GM12878 (cell line): Measurements from ENCODE around the gene TOMM20. TPM values are rescaled to one million over a fixed set of nuclear protein-coding genes. Genes with fewer than 3 reads are reported as not detected.

Experiments
- EED ChIP-seq: sonication (generic); IDR thresholded peaks from 2 replicates; pipeline ENCODE4 v1.6.1; 2016; ENCODE audit warnings: antibody characterized with exemption, low read depth
- JUNB ChIP-seq: IDR thresholded peaks from 2 replicates; pipeline ENCODE4 v1.6.1; 2016; ENCODE audit warnings: antibody characterized with exemption, mild to moderate bottlenecking
- NFXL1 ChIP-seq: fragments of 450-650 bp; IDR thresholded peaks from 2 replicates; pipeline ENCODE4 v1.6.1; 2017; ENCODE audit warnings: antibody characterized with exemption, mild to moderate bottlenecking, borderline replicate concordance
- NR2C1 ChIP-seq: fragments of 450-650 bp; IDR thresholded peaks from 2 replicates; pipeline ENCODE4 v1.6.1; 2017; ENCODE audit warnings: antibody characterized with exemption, mild to moderate bottlenecking, moderate library complexity
- SMC3 ChIP-seq: IDR thresholded peaks from 2 replicates; pipeline ENCODE4 v1.6.1; 2011; ENCODE audit warnings: low read length, improper control_type of control experiment, borderline replicate concordance
- SUPT20H ChIP-seq: IDR thresholded peaks from 2 replicates; pipeline ENCODE4 v1.6.1; 2011; ENCODE audit warnings: low read depth, mild to moderate bottlenecking, low read length, moderate library complexity, borderline replicate concordance; ENCODE audit not compliant: control insufficient read depth
- TCF7 ChIP-seq: IDR thresholded peaks from 2 replicates; pipeline ENCODE4 v1.6.1; 2014; ENCODE audit warnings: antibody characterized with exemption, borderline replicate concordance
- polyA plus RNA-seq, 11 experiments: library from polyadenylated mRNA; depleted of rRNA in 4 of 11; unstranded in 6 of 11; stranded (reverse) in 5 of 11; fragments of >200 nt; fragmentation: Nextera tagmentation in 4 of 11; fragmentation: Illumina TruSeq in 1 of 11; extraction: Ambion mirVana in 4 of 11; extraction: Trizol in 1 of 11; gene quantifications; 1 replicate in 1 of 11; 2 replicates in 10 of 11; pipeline versions ENCODE4 v1.2.1 to v1.2.3, GENCODE V29; 2011 to 2016; ENCODE audit warnings: inconsistent platforms in 2 of 11, missing spikeins in 2 of 11, low read depth in 1 of 11
- total RNA-seq, 4 experiments: library from RNA; depleted of rRNA in 3 of 4; stranded (reverse); fragments of >200 nt in 3 of 4; fragmentation: Illumina TruSeq in 1 of 4; extraction: Trizol in 1 of 4; gene quantifications; 2 replicates each; pipeline versions ENCODE4 v1.2.1 to v1.2.3, GENCODE V29; 2013 to 2021
- TF ChIP-seq, protein P1 (sequence below): fragments of 450-650 bp; IDR thresholded peaks from 2 replicates; pipeline ENCODE4 v1.6.1; 2017; ENCODE audit warnings: antibody characterized with exemption, mild to moderate bottlenecking, moderate library complexity
- TF ChIP-seq, protein P2 (sequence below): fragments of 450-650 bp; IDR thresholded peaks from 2 replicates; pipeline ENCODE4 v1.6.1; 2016; ENCODE audit warnings: mild to moderate bottlenecking
- TF ChIP-seq, protein P3 (sequence below): fragments of 450-650 bp; conservative IDR thresholded peaks from 2 replicates; pipeline ENCODE4 v1.6.1; 2017; ENCODE audit warnings: mild to moderate bottlenecking, moderate library complexity
- TF ChIP-seq, protein P4 (sequence below): fragments of 450-650 bp; IDR thresholded peaks from 2 replicates; pipeline ENCODE4 v1.6.1; 2018; ENCODE audit warnings: borderline replicate concordance, mild to moderate bottlenecking; ENCODE audit not compliant: partially characterized antibody
- TF ChIP-seq, protein P5 (sequence below): IDR thresholded peaks from 2 replicates; pipeline ENCODE4 v1.6.1; 2012; ENCODE audit warnings: low read depth, low read length, improper control_type of control experiment
- TF ChIP-seq, protein P6 (sequence below): fragments of 450-650 bp; IDR thresholded peaks from 2 replicates; pipeline ENCODE4 v1.6.1; 2017; ENCODE audit warnings: low read depth, mild to moderate bottlenecking, moderate library complexity

TOMM20 gene
- total and polyA plus RNA-seq, 10 of the 15 experiments (the other 5 are each of a cell fraction or from before 2014, with no cell fraction given): 39.8 to 138 (median 70.1) TPM

DNA sequence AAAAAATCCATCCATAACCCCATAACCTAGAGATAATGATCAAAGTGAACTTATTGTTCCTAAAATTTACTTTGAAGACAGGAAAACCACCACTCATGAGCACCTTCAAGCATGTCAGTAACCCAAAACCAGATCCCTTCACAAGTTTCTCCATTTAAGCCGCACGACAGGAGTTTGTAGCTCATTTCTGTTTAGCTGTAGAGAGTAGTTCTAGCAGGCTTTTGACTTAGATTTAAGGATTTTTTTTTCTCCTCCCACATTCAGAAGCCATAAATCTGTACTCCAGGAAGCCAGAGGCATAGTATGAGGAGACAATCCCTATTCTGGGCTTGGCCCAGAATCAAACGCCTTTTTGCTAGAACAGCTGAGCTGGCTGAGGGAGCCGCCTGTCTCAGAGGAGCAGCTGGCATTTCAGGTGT lies 25.6 kb downstream of the TOMM20 start (continued):
- TF ChIP-seq, protein P1, sequence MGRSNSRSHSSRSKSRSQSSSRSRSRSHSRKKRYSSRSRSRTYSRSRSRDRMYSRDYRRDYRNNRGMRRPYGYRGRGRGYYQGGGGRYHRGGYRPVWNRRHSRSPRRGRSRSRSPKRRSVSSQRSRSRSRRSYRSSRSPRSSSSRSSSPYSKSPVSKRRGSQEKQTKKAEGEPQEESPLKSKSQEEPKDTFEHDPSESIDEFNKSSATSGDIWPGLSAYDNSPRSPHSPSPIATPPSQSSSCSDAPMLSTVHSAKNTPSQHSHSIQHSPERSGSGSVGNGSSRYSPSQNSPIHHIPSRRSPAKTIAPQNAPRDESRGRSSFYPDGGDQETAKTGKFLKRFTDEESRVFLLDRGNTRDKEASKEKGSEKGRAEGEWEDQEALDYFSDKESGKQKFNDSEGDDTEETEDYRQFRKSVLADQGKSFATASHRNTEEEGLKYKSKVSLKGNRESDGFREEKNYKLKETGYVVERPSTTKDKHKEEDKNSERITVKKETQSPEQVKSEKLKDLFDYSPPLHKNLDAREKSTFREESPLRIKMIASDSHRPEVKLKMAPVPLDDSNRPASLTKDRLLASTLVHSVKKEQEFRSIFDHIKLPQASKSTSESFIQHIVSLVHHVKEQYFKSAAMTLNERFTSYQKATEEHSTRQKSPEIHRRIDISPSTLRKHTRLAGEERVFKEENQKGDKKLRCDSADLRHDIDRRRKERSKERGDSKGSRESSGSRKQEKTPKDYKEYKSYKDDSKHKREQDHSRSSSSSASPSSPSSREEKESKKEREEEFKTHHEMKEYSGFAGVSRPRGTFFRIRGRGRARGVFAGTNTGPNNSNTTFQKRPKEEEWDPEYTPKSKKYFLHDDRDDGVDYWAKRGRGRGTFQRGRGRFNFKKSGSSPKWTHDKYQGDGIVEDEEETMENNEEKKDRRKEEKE: no peak
- TF ChIP-seq, protein P2, sequence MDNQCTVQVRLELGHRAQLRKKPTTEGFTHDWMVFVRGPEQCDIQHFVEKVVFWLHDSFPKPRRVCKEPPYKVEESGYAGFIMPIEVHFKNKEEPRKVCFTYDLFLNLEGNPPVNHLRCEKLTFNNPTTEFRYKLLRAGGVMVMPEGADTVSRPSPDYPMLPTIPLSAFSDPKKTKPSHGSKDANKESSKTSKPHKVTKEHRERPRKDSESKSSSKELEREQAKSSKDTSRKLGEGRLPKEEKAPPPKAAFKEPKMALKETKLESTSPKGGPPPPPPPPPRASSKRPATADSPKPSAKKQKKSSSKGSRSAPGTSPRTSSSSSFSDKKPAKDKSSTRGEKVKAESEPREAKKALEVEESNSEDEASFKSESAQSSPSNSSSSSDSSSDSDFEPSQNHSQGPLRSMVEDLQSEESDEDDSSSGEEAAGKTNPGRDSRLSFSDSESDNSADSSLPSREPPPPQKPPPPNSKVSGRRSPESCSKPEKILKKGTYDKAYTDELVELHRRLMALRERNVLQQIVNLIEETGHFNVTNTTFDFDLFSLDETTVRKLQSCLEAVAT: no peak
- TF ChIP-seq, protein P3, sequence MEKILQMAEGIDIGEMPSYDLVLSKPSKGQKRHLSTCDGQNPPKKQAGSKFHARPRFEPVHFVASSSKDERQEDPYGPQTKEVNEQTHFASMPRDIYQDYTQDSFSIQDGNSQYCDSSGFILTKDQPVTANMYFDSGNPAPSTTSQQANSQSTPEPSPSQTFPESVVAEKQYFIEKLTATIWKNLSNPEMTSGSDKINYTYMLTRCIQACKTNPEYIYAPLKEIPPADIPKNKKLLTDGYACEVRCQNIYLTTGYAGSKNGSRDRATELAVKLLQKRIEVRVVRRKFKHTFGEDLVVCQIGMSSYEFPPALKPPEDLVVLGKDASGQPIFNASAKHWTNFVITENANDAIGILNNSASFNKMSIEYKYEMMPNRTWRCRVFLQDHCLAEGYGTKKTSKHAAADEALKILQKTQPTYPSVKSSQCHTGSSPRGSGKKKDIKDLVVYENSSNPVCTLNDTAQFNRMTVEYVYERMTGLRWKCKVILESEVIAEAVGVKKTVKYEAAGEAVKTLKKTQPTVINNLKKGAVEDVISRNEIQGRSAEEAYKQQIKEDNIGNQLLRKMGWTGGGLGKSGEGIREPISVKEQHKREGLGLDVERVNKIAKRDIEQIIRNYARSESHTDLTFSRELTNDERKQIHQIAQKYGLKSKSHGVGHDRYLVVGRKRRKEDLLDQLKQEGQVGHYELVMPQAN: no peak
- TF ChIP-seq EED (no peak), SUPT20H (no peak), TCF7 (no peak), SMC3 (no peak), NR2C1 (no peak), JUNB (no peak), NFXL1 (no peak)
- TF ChIP-seq, protein P4, sequence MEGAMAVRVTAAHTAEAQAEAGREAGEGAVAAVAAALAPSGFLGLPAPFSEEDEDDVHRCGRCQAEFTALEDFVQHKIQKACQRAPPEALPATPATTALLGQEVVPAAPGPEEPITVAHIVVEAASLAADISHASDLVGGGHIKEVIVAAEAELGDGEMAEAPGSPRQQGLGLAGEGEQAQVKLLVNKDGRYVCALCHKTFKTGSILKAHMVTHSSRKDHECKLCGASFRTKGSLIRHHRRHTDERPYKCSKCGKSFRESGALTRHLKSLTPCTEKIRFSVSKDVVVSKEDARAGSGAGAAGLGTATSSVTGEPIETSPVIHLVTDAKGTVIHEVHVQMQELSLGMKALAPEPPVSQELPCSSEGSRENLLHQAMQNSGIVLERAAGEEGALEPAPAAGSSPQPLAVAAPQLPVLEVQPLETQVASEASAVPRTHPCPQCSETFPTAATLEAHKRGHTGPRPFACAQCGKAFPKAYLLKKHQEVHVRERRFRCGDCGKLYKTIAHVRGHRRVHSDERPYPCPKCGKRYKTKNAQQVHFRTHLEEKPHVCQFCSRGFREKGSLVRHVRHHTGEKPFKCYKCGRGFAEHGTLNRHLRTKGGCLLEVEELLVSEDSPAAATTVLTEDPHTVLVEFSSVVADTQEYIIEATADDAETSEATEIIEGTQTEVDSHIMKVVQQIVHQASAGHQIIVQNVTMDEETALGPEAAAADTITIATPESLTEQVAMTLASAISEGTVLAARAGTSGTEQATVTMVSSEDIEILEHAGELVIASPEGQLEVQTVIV: no peak
- TF ChIP-seq, protein P5, sequence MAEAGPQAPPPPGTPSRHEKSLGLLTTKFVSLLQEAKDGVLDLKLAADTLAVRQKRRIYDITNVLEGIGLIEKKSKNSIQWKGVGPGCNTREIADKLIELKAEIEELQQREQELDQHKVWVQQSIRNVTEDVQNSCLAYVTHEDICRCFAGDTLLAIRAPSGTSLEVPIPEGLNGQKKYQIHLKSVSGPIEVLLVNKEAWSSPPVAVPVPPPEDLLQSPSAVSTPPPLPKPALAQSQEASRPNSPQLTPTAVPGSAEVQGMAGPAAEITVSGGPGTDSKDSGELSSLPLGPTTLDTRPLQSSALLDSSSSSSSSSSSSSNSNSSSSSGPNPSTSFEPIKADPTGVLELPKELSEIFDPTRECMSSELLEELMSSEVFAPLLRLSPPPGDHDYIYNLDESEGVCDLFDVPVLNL: no peak
- TF ChIP-seq, protein P6, sequence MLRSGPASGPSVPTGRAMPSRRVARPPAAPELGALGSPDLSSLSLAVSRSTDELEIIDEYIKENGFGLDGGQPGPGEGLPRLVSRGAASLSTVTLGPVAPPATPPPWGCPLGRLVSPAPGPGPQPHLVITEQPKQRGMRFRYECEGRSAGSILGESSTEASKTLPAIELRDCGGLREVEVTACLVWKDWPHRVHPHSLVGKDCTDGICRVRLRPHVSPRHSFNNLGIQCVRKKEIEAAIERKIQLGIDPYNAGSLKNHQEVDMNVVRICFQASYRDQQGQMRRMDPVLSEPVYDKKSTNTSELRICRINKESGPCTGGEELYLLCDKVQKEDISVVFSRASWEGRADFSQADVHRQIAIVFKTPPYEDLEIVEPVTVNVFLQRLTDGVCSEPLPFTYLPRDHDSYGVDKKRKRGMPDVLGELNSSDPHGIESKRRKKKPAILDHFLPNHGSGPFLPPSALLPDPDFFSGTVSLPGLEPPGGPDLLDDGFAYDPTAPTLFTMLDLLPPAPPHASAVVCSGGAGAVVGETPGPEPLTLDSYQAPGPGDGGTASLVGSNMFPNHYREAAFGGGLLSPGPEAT: no peak
